IMR-90 (cell line): ENCODE results near the gene RUSF1. TPM values are rescaled to one million over a fixed set of nuclear protein-coding genes. Genes with fewer than 3 reads are reported as not detected.
"Not testable (repeated sequence)": the region's sequence is repeated elsewhere in the genome, so short reads cannot be mapped to it uniquely, and the experiment has no call there.

ENCODE experiments used
- ATAC-seq: fragments of 200-7000 bp; cut with Tn5 transposase; 2 replicates; pipeline ENCODE4 v1.9.1; 2020; ENCODE audit warnings: low read depth, mild to moderate bottlenecking, moderate library complexity
- BruUV-seq: library from RNA; stranded (reverse); fragments of 400-500 nt; replicated peaks from 2 replicates; lab custom pipeline; 2021; lab: Mats Ljungman, UMichigan
- CTCF ChIA-PET: fragments of 300-600 bp; formaldehyde crosslinking; extraction: SDS; loops from one replicate; lab custom pipeline; 2021; ENCODE audit warnings: antibody characterized with exemption; lab: Yijun Ruan, JAX
- POLR2A ChIA-PET: fragments of 300-600 bp; sonication (Branson Sonifier 250); formaldehyde crosslinking; loops from one replicate; lab custom pipeline; 2022; ENCODE audit warnings: antibody characterized with exemption; ENCODE audit not compliant: unreplicated experiment; lab: Charles Lee
- DNase-seq: peaks from one replicate; pipeline ENCODE4 v3.0.0; 2013
- H2AFZ ChIP-seq: replicated peaks from 2 replicates; pipeline ENCODE3; 2013; ENCODE audit warnings: low read length, mild to moderate bottlenecking; ENCODE audit not compliant: poor library complexity
- H2AK5ac ChIP-seq: 2 replicates; pipeline ENCODE4 v1.6.1; 2013; ENCODE audit warnings: low read depth, low read length, inconsistent platforms
- H2AK9ac ChIP-seq: replicated peaks from 2 replicates; pipeline ENCODE3; 2013; ENCODE audit warnings: mild to moderate bottlenecking, low read depth, low read length, moderate library complexity; ENCODE audit not compliant: poor library complexity
- H2BK120ac ChIP-seq: 2 replicates; pipeline ENCODE4 v1.6.1; 2013; ENCODE audit warnings: low read depth, low read length, inconsistent platforms
- H2BK15ac ChIP-seq: 3 replicates; pipeline ENCODE4 v1.6.1; 2013; ENCODE audit warnings: low read depth, low read length, inconsistent platforms
- H2BK20ac ChIP-seq: 2 replicates; pipeline ENCODE4 v1.6.1; 2013; ENCODE audit warnings: low read depth, mild to moderate bottlenecking, inconsistent platforms, low read length, moderate library complexity
- H2BK5ac ChIP-seq: 2 replicates; pipeline ENCODE4 v1.6.1; 2013; ENCODE audit warnings: mild to moderate bottlenecking, low read depth, low read length, inconsistent platforms; ENCODE audit not compliant: poor library complexity, severe bottlenecking
- H3K14ac ChIP-seq: replicated peaks from 2 replicates; pipeline ENCODE4 v1.6.1; 2013; ENCODE audit warnings: low read depth, low read length, inconsistent platforms
- H3K18ac ChIP-seq: 2 replicates; pipeline ENCODE4 v1.6.1; 2013; ENCODE audit warnings: low read depth, low read length, control low read depth
- H3K23ac ChIP-seq: 2 replicates; pipeline ENCODE4 v1.6.1; 2013; ENCODE audit warnings: low read depth, low read length, inconsistent platforms
- H3K27ac ChIP-seq: 2 replicates; pipeline ENCODE4 v1.5.1; 2013; ENCODE audit warnings: mild to moderate bottlenecking, control low read depth, low read length; ENCODE audit not compliant: insufficient read depth
- H3K27me3 ChIP-seq: 2 replicates; pipeline ENCODE4 v1.6.1; 2013; ENCODE audit warnings: low read length; ENCODE audit not compliant: control insufficient read depth, insufficient read depth
- H3K36me3 ChIP-seq: 2 replicates; pipeline ENCODE4 v1.6.1; 2013; ENCODE audit warnings: low read length, mixed read lengths; ENCODE audit not compliant: control insufficient read depth, insufficient read depth
- H3K4ac ChIP-seq: 2 replicates; pipeline ENCODE4 v1.6.1; 2013; ENCODE audit warnings: low read depth, low read length, inconsistent platforms
- H3K4me1 ChIP-seq: 2 replicates; pipeline ENCODE4 v1.6.1; 2013; ENCODE audit warnings: low read length, mixed read lengths; ENCODE audit not compliant: control insufficient read depth, insufficient read depth
- H3K4me2 ChIP-seq: 2 replicates; pipeline ENCODE4 v1.6.1; 2013; ENCODE audit warnings: low read depth, mild to moderate bottlenecking, control low read depth, low read length, moderate library complexity
- H3K4me3 ChIP-seq: 2 replicates; pipeline ENCODE4 v1.5.1; 2013; ENCODE audit warnings: low read depth, mild to moderate bottlenecking, control low read depth, low read length, moderate library complexity; ENCODE audit not compliant: insufficient read depth
- H3K56ac ChIP-seq: 2 replicates; pipeline ENCODE4 v1.6.1; 2013; ENCODE audit warnings: low read length, inconsistent platforms; ENCODE audit not compliant: insufficient read depth; ENCODE audit errors: extremely low read depth
- H3K79me1 ChIP-seq, 2 experiments: 2 replicates each; pipeline ENCODE4 v1.6.1; 2013; ENCODE audit warnings: low read length in 2 of 2, inconsistent platforms in 1 of 2, low read depth in 1 of 2
- H3K9ac ChIP-seq: 2 replicates; pipeline ENCODE4 v1.6.1; 2013; ENCODE audit warnings: low read depth, low read length, control low read depth
- H3K9me1 ChIP-seq: 2 replicates; pipeline ENCODE4 v1.6.1; 2013; ENCODE audit warnings: low read length, inconsistent platforms; ENCODE audit not compliant: insufficient read depth
- H3K9me3 ChIP-seq: 2 replicates; pipeline ENCODE4 v1.6.1; 2013; ENCODE audit warnings: low read length; ENCODE audit not compliant: control insufficient read depth, insufficient read depth
- H4K20me1 ChIP-seq: 2 replicates; pipeline ENCODE4 v1.6.1; 2013; ENCODE audit warnings: low read length, inconsistent platforms; ENCODE audit not compliant: insufficient read depth
- H4K5ac ChIP-seq: 2 replicates; pipeline ENCODE4 v1.6.1; 2013; ENCODE audit warnings: mild to moderate bottlenecking, low read depth, low read length, control low read depth
- H4K8ac ChIP-seq, 2 experiments: 2 replicates each; pipeline ENCODE4 v1.6.1; 2013; ENCODE audit warnings: low read depth in 2 of 2, low read length in 2 of 2, control low read depth in 1 of 2, inconsistent platforms in 1 of 2
- H4K91ac ChIP-seq: 2 replicates; pipeline ENCODE4 v1.6.1; 2013; ENCODE audit warnings: low read depth, low read length, inconsistent platforms; ENCODE audit not compliant: insufficient read depth
- WGBS, 2 experiments: methylation state at CpG; one replicate each; pipeline versions ENCODE4 v1.1.5 to v1.1.7; 2013; ENCODE audit warnings: missing lambda C conversion rate in 2 of 2; ENCODE audit not compliant: insufficient read length in 1 of 2; ENCODE audit errors: extremely low coverage in 2 of 2; 5-methylcytosine and 5-hydroxymethylcytosine counted together
- dilution Hi-C: fragments of 300-500 bp; cut with HindIII; formaldehyde crosslinking; loops from one replicate; pipeline ENCODE4 v1.14.3; 2018; ENCODE audit warnings: low sequenced_read_pairs; ENCODE audit not compliant: unreplicated experiment
- in situ Hi-C: fragments of 300-500 bp; cut with MboI; formaldehyde crosslinking; loops from 3 replicates; pipeline ENCODE4 v1.14.3; 2019; ENCODE audit warnings: low sequenced_read_pairs, inconsistent platforms, mixed read lengths
- intact Hi-C: fragments of 100-400 bp; cut with micrococcal nuclease; formaldehyde crosslinking; loops from 2 replicates; pipeline ENCODE4 v1.10.0; 2022
- polyA plus RNA-seq, 3 experiments: library from polyadenylated mRNA; depleted of rRNA; stranded (reverse); fragments of >200 nt; gene quantifications; 2 replicates each; pipeline ENCODE4 v1.2.3, GENCODE V29; 2012; ENCODE audit warnings: low replicate concordance in 1 of 3
- total RNA-seq: library from RNA; depleted of rRNA; stranded (reverse); fragments of >200 nt; gene quantifications from 2 replicates; pipeline ENCODE4 v1.2.3, GENCODE V29; 2012

The RUSF1 gene
- total and polyA plus RNA-seq, 2 of the 4 experiments (the other 2 are of a cell fraction), result 22.9 to 65.0 TPM

DNA sequence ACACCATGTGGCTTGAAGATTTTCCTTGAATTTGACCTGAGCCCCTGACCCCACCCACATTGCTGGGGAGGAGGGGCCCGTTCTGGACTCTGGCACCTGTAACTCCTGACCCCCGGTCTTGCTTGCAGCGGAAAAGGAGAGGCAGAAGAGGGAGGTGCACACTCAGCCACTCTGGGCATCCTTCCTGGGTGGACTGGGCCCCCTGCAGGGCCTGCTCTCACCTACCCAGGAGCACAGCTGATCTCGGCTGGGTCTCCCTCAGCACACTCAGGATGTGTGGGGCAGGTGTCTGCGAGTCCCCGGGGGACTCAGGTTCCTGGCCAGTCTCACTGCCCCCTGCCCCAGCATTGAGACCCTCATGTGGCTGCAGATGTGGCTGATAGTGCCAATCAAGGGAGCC, 15.6 kb upstream of the RUSF1 start:
- H3K27ac ChIP-seq, DNase-seq, H4K5ac ChIP-seq, H3K18ac ChIP-seq, H3K14ac ChIP-seq, H3K9ac ChIP-seq, H2AK5ac ChIP-seq, H3K23ac ChIP-seq, intact Hi-C loops, POLR2A ChIA-PET, H3K79me1 ChIP-seq, H3K4me1 ChIP-seq, CTCF ChIA-PET, BruUV-seq, H2BK15ac ChIP-seq, H3K56ac ChIP-seq, H3K4ac ChIP-seq, H3K36me3 ChIP-seq, H2AK9ac ChIP-seq, H4K91ac ChIP-seq, H3K4me2 ChIP-seq, dilution Hi-C loops, H2BK20ac ChIP-seq, H2BK5ac ChIP-seq, H2BK120ac ChIP-seq, H3K4me3 ChIP-seq, H3K9me3 ChIP-seq, H4K8ac ChIP-seq, ATAC-seq, H4K20me1 ChIP-seq, H2AFZ ChIP-seq, H3K9me1 ChIP-seq: not testable (repeated sequence)
- H3K27me3 ChIP-seq, result peaks cover 18% of the 10 kb centered on the region
- in situ Hi-C loops, result loop anchor here (25.0 kb wide), 1 partner anchor 189 kb away; a partner anchor contains a TSS
- WGBS, 2 experiments, result no CpG with 5 or more reads among the region's 6 CpGs
